Endothelial cell of umbilical vein (primary cell): Measurements from ENCODE around the gene VSIR. TPM values are rescaled to one million over a fixed set of nuclear protein-coding genes. Genes with fewer than 3 reads are reported as not detected.

Experiments
- BruUV-seq: library from RNA; stranded (reverse); fragments of 400-500 nt; replicated peaks from 2 replicates; lab custom pipeline; 2021; lab: Mats Ljungman, UMichigan
- CTCF ChIA-PET: fragments of 300-600, 350-600 bp; sonication (Branson Sonifier 250); formaldehyde crosslinking; loops from one replicate; lab custom pipeline; 2021; ENCODE audit warnings: antibody characterized with exemption, inconsistent platforms; lab: Charles Lee
- POLR2A ChIA-PET: fragments of 300-600, 350-600 bp; sonication (Branson Sonifier 250); formaldehyde crosslinking; loops from one replicate; lab custom pipeline; 2021; ENCODE audit warnings: antibody characterized with exemption, inconsistent platforms; lab: Charles Lee
- DNase-seq: peaks from one replicate; pipeline ENCODE4 v3.0.0-alpha.2; 2011; ENCODE audit warnings: low read depth, low spot score
- FAIRE-seq: peaks from 2 replicates; lab custom pipeline; 2011; peaks lifted over from hg19 to GRCh38; lab: Jason Lieb, UNC
- H2AFZ ChIP-seq: 2 replicates; pipeline ENCODE4 v1.6.0; 2012; ENCODE audit warnings: low read depth, low read length, control low read depth, inconsistent platforms
- H3K27ac ChIP-seq: 2 replicates; pipeline ENCODE4 v1.5.1; 2011; ENCODE audit warnings: low read depth, mild to moderate bottlenecking, control low read depth, low read length, moderate library complexity; ENCODE audit not compliant: insufficient read depth
- H3K27me3 ChIP-seq, 2 experiments: 2 replicates each; pipeline versions ENCODE4 v1.6.0 to v1.6.1; 2011; ENCODE audit warnings: low read length in 2 of 2, mixed read lengths in 1 of 2; ENCODE audit not compliant: control insufficient read depth in 2 of 2, insufficient read depth in 2 of 2
- H3K36me3 ChIP-seq, 2 experiments: 2 replicates in 1 of 2; 3 replicates in 1 of 2; pipeline ENCODE4 v1.5.1; 2011; ENCODE audit warnings: low read length in 2 of 2, mild to moderate bottlenecking in 1 of 2, moderate library complexity in 1 of 2; ENCODE audit not compliant: control insufficient read depth in 2 of 2, insufficient read depth in 2 of 2; ENCODE audit errors: extremely low read depth in 1 of 2
- H3K4me1 ChIP-seq: 3 replicates; pipeline ENCODE4 v1.5.1; 2011; ENCODE audit warnings: mild to moderate bottlenecking, low read length; ENCODE audit not compliant: control insufficient read depth, insufficient read depth; ENCODE audit errors: extremely low read depth
- H3K4me2 ChIP-seq: 2 replicates; pipeline ENCODE4 v1.6.1; 2011; ENCODE audit warnings: low read length, control low read depth, mixed read lengths; ENCODE audit not compliant: insufficient read depth
- H3K4me3 ChIP-seq, 3 experiments: fragments of 200-600 bp in 1 of 3; sonication (generic), shearing (Covaris generic) in 1 of 3; replicated peaks in 1 of 3; 2 replicates each; pipeline ENCODE4 v1.5.1; 2011 to 2016; ENCODE audit warnings: control low read depth in 3 of 3, low read length in 3 of 3, mild to moderate bottlenecking in 2 of 3, inconsistent platforms in 1 of 3, low read depth in 1 of 3, moderate library complexity in 1 of 3; ENCODE audit not compliant: insufficient read depth in 1 of 3
- H3K79me2 ChIP-seq: 2 replicates; pipeline ENCODE4 v1.6.0; 2012; ENCODE audit warnings: low read length, inconsistent platforms; ENCODE audit not compliant: control insufficient read depth, insufficient read depth
- H3K9ac ChIP-seq: replicated peaks from 2 replicates; pipeline ENCODE3; 2011; ENCODE audit warnings: low read length, control low read depth; ENCODE audit not compliant: insufficient read depth; ENCODE audit errors: extremely low read depth
- H3K9me1 ChIP-seq: replicated peaks from 3 replicates; pipeline ENCODE4 v1.6.0; 2011; ENCODE audit warnings: mild to moderate bottlenecking, low read length; ENCODE audit not compliant: control insufficient read depth, insufficient read depth; ENCODE audit errors: extremely low read depth
- H3K9me3 ChIP-seq: replicated peaks from 2 replicates; pipeline ENCODE4 v1.5.1; 2012; ENCODE audit warnings: low read length, inconsistent platforms; ENCODE audit not compliant: control insufficient read depth, insufficient read depth
- H4K20me1 ChIP-seq: replicated peaks from 2 replicates; pipeline ENCODE3; 2011; ENCODE audit warnings: mild to moderate bottlenecking, low read length; ENCODE audit not compliant: control insufficient read depth, insufficient read depth; ENCODE audit errors: extremely low read depth
- EZH2 ChIP-seq: IDR thresholded peaks from 2 replicates; pipeline ENCODE4 v1.6.1; 2012; ENCODE audit warnings: borderline replicate concordance, low read depth, mild to moderate bottlenecking, moderate library complexity, low read length, inconsistent platforms; ENCODE audit not compliant: severe bottlenecking
- FOS ChIP-seq: IDR thresholded peaks from 2 replicates; pipeline ENCODE4 v1.6.1; 2011; ENCODE audit warnings: mild to moderate bottlenecking, low read length, moderate library complexity, borderline replicate concordance; ENCODE audit not compliant: insufficient read depth
- GATA2 ChIP-seq: IDR thresholded peaks from 2 replicates; pipeline ENCODE4 v1.7.0; 2011; ENCODE audit warnings: low read depth, mild to moderate bottlenecking, moderate library complexity, mixed read lengths, low read length; ENCODE audit not compliant: insufficient read length, insufficient read depth
- JUN ChIP-seq: IDR thresholded peaks from 2 replicates; pipeline ENCODE4 v1.6.1; 2011; ENCODE audit warnings: borderline replicate concordance, low read depth; ENCODE audit not compliant: insufficient read length, insufficient read depth
- MYC ChIP-seq: IDR thresholded peaks from one replicate; pipeline ENCODE4 v1.6.1; 2011; ENCODE audit warnings: mild to moderate bottlenecking, low read depth, low read length
- POLR2A ChIP-seq: IDR thresholded peaks from 2 replicates; pipeline ENCODE4 v1.6.1; 2012; ENCODE audit warnings: low read depth, mild to moderate bottlenecking, control low read depth, low read length
- POLR2AphosphoS5 ChIP-seq: IDR thresholded peaks from 2 replicates; pipeline ENCODE4 v1.6.1; 2012; ENCODE audit warnings: low read depth, mild to moderate bottlenecking, control low read depth, low read length, moderate library complexity; ENCODE audit not compliant: insufficient read depth
- dilution Hi-C: fragments of 300-500 bp; cut with MboI; formaldehyde crosslinking; loops from one replicate; pipeline ENCODE4 v1.15.0; 2019; ENCODE audit warnings: low sequenced_read_pairs; ENCODE audit not compliant: extremely low pct_ligation_motif_present
- intact Hi-C: fragments of 100-400 bp; cut with micrococcal nuclease; formaldehyde crosslinking; loops from one replicate; pipeline ENCODE4 v1.10.0; 2022
- polyA plus RNA-seq, 4 experiments: library from polyadenylated mRNA; depleted of rRNA in 3 of 4; stranded (reverse) in 3 of 4; unstranded in 1 of 4; fragments of >200 nt; gene quantifications; 2 replicates each; pipeline versions ENCODE4 v1.2.1 to v1.2.3, GENCODE V29; 2011 to 2012; ENCODE audit warnings: missing spikeins in 1 of 4
- total RNA-seq: library from RNA; stranded (reverse); gene quantifications from 2 replicates; pipeline ENCODE4 v1.2.3, GENCODE V29; 2021
- TF ChIP-seq, protein P1 (sequence below), 2 donors: IDR thresholded peaks; 1 replicate in 1 of 2; 2 replicates in 1 of 2; pipeline ENCODE4 v1.5.1; 2011; ENCODE audit warnings: low read length in 2 of 2, mild to moderate bottlenecking in 2 of 2, moderate library complexity in 2 of 2, control low read depth in 1 of 2, inconsistent platforms in 1 of 2, low read depth in 1 of 2; ENCODE audit not compliant: insufficient read depth in 1 of 2; ENCODE audit errors: extremely low read depth in 1 of 2
- TF ChIP-seq, protein P2 (sequence below): IDR thresholded peaks from 2 replicates; pipeline ENCODE4 v1.6.1; 2011; ENCODE audit not compliant: insufficient read depth, insufficient read length

VSIR gene
- total and polyA plus RNA-seq, 2 donors (not counting 3 experiments of a cell fraction or from before 2014, with no cell fraction given) = 4.9 to 6.3 TPM

DNA sequence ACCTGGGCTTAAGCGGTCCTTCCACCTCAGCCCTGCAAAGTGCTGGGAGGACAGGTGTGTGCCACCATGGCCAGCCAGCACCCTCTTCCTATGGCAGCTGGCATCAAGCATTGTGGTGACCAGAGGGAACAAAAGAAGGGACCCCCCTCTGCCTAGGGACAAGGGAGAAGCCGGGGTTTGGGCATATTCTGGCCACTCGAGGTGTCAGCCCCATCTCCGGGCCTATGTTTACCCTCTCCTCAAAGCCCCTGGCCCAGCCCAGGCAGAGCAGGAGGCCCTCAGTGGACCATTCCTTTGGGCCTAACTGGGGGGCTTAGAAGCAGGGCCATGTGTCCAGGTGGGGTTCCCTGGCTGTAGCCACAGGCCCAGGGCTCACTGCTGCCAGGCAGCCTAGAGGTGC, 23.9 kb downstream of the VSIR start:
- H3K9me1 ChIP-seq = no peaks in the 10 kb centered on the region
- BruUV-seq = no TSS peak
- H2AFZ ChIP-seq = no peak overlapping the region
- CTCF ChIA-PET = interaction anchor here (1.0 to 1.6 kb wide), 9 partner anchors 9 to 52 kb away, joined by 3 to 5 read pairs (median 4); no protein-coding TSS in a partner anchor
- DNase-seq (no peak), FAIRE-seq (no peak)
- peaks cover 15% of the 10 kb centered on the region for H3K4me1 ChIP-seq
- no peaks in the 10 kb centered on the region for H3K36me3 ChIP-seq
- no peak overlapping the region for H3K4me2 ChIP-seq
- dilution Hi-C loops (no loop called here), intact Hi-C loops (loop anchor here (2.0 kb wide), 1 partner anchor 17 kb away; no protein-coding TSS in a partner anchor)
- H3K9me3 ChIP-seq = no peaks in the 10 kb centered on the region
- no peaks in the 10 kb centered on the region for H3K79me2 ChIP-seq
- POLR2A ChIA-PET = no interaction called here
- H4K20me1 ChIP-seq = no peaks in the 10 kb centered on the region
- no peaks in the 10 kb centered on the region for H3K27me3 ChIP-seq
- no peak overlapping the region for H3K9ac ChIP-seq
- TF ChIP-seq FOS (no peak), POLR2AphosphoS5 (no peak), EZH2 (no peak), GATA2 (no peak), JUN (no peak), POLR2A (no peak), MYC (no peak)
- TF ChIP-seq, protein P1, sequence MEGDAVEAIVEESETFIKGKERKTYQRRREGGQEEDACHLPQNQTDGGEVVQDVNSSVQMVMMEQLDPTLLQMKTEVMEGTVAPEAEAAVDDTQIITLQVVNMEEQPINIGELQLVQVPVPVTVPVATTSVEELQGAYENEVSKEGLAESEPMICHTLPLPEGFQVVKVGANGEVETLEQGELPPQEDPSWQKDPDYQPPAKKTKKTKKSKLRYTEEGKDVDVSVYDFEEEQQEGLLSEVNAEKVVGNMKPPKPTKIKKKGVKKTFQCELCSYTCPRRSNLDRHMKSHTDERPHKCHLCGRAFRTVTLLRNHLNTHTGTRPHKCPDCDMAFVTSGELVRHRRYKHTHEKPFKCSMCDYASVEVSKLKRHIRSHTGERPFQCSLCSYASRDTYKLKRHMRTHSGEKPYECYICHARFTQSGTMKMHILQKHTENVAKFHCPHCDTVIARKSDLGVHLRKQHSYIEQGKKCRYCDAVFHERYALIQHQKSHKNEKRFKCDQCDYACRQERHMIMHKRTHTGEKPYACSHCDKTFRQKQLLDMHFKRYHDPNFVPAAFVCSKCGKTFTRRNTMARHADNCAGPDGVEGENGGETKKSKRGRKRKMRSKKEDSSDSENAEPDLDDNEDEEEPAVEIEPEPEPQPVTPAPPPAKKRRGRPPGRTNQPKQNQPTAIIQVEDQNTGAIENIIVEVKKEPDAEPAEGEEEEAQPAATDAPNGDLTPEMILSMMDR (IDR thresholded peaks at IDR 0.05; ENCODE audit: extremely low read depth in 1 of 2, insufficient read depth in 1 of 2, low read depth in 1 of 2, low read length in 2 of 2) = no peak
- TF ChIP-seq, protein P2, sequence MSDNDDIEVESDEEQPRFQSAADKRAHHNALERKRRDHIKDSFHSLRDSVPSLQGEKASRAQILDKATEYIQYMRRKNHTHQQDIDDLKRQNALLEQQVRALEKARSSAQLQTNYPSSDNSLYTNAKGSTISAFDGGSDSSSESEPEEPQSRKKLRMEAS = no peak
- no peak overlapping the region for H3K27ac ChIP-seq
- H3K4me3 ChIP-seq = no peak overlapping the region
